ENCODE data around the gene PIGBOS1.
A peak's percentile ranks its signal among the peaks of the same experiment; 100 is the strongest.

PIGBOS1 gene, protein sequence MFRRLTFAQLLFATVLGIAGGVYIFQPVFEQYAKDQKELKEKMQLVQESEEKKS

DNA sequence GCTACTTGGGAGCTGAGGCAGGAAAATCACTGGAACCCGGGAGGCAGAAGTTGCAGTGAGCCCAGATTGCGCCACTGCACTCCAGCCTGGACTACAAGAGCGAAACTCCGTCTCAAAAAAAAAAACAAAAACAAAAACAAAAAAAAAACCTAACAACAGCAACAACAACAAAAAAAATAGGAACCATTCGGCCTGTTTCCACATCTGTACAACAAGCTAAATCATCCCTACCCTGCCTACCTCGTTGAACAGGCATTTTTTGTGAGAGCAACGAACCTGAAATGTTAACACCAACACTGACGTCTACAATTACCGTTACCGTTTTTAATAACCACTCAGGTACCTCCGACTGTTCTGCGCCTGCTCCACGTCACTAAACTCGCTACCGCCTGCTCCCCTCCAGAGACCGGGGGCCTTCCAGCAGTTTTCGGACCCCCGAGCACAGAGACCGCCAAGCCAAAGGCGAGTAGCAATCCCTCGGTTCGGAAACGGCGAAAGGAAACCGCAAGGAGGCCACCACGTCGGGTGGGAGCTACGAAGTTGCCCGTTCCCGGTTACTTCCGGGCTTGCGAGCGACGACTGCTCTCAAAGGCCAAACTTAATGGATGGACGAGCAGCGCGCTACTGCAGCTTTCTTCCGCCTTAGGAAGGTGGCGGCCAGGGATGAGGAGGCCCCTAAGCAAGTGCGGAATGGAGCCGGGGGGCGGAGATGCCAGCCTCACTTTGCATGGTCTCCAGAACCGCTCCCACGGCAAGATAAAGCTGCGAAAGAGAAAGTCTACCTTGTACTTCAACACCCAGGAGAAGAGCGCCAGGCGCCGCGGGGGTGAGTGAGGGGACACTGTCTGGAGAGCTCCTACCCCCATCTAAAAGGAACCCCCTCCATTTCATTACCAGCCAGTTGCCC, at the start of gene PIGBOS1, which contains the start of gene PIGB:
Gene PIGBOS1 (minus strand): TSS at position 536 of the 907 bp plus-strand sequence. CDS start 1,331 bp downstream, outside the sequence.
Gene PIGB (plus strand): TSS at position 635 of the 907 bp plus-strand sequence. CDS start 29 bp downstream, at position 664.
- peaks cover 60% of the 10 kb centered on the region for H3K79me2 ChIP-seq (ENCODE audit: insufficient read depth, low read length)
- no peaks in the 10 kb centered on the region for H3K36me3 ChIP-seq (ENCODE audit: low read length)
- no peaks in the 10 kb centered on the region for H3K27me3 ChIP-seq (ENCODE audit: low read length)
- peak within 1 kb of the TSS; percentile 68 for H3K9ac ChIP-seq (ENCODE audit: low read length)
- peaks cover 14% of the 10 kb centered on the region; the same call in 1 of the 2 replicates for H3F3A ChIP-seq (ENCODE audit: insufficient read depth)
- H4K20me1 ChIP-seq (ENCODE audit: low read depth, low read length), result no peaks in the 10 kb centered on the region
- H3K9me3 ChIP-seq (ENCODE audit: insufficient read depth, low read length), result no peaks in the 10 kb centered on the region
- H2AFZ ChIP-seq (ENCODE audit: low read depth, low read length, severe bottlenecking), result peak within 1 kb of the TSS; percentile 74
- peak within 1 kb of the TSS; percentile 99 for H3K4me3 ChIP-seq (ENCODE audit: insufficient read depth, low read length, poor library complexity, severe bottlenecking)
- peak within 1 kb of the TSS; percentile 71 for H3K27ac ChIP-seq (ENCODE audit: low read depth, low read length)
- no peaks in the 10 kb centered on the region for H3K9me2 ChIP-seq (replicated peaks; ENCODE audit: insufficient read depth, low read length)
- H3K4me2 ChIP-seq (ENCODE audit: low read depth, low read length, poor library complexity, severe bottlenecking), result peak within 1 kb of the TSS; percentile 100
- TF ChIP-seq EZH2phosphoT487 (conservative IDR thresholded peaks at IDR 0.05; ENCODE audit: low read length), result no peak
- TF ChIP-seq, protein P1, sequence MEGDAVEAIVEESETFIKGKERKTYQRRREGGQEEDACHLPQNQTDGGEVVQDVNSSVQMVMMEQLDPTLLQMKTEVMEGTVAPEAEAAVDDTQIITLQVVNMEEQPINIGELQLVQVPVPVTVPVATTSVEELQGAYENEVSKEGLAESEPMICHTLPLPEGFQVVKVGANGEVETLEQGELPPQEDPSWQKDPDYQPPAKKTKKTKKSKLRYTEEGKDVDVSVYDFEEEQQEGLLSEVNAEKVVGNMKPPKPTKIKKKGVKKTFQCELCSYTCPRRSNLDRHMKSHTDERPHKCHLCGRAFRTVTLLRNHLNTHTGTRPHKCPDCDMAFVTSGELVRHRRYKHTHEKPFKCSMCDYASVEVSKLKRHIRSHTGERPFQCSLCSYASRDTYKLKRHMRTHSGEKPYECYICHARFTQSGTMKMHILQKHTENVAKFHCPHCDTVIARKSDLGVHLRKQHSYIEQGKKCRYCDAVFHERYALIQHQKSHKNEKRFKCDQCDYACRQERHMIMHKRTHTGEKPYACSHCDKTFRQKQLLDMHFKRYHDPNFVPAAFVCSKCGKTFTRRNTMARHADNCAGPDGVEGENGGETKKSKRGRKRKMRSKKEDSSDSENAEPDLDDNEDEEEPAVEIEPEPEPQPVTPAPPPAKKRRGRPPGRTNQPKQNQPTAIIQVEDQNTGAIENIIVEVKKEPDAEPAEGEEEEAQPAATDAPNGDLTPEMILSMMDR (IDR thresholded peaks at IDR 0.05; ENCODE audit: insufficient read depth, low read length, poor library complexity, severe bottlenecking), result no peak

DNA sequence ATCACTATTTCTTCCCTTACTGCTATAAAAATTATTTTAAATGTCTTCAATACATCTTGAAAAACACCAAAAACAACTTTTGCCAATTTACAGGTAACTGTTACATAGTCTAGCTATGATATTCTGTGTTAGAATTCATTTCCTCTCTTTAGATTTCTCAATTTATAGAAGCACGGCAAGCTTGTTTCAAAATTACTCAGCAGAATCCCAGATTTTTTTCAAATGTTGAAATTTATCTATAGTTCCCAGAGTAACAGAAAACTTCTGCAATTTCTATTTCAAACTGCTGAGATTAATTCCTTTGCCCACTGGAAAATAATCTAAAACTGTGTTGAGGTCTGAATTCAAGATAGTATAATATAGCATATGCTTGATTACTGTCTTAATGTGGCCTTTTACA, 48.1 kb upstream of the PIGBOS1 start:
- TF ChIP-seq, protein P1 (IDR thresholded peaks at IDR 0.05; ENCODE audit: insufficient read depth, low read length, poor library complexity, severe bottlenecking), result no peak
- TF ChIP-seq EZH2phosphoT487 (conservative IDR thresholded peaks at IDR 0.05; ENCODE audit: low read length), result no peak
- H3K9me3 ChIP-seq (ENCODE audit: insufficient read depth, low read length), result no peaks in the 10 kb centered on the region

DNA sequence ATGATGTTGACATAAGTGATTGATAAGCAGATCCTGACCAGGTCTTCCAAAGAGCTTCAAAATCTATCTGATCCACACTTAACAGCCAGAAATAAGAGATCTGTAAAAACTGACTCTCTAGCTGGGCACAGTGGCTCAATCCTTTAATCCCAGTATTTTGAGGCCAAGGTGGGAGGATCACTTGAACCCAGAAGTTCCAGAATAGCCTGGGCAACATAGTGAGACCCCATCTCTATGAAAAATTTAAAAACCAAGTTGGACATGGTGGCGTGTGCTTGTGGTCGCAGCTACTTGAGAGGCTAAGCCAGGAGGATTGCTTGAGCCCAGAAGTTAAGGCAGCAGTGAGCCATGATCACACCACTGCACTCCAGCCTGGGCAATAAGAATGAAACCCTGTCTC, 43.7 kb upstream of the PIGBOS1 start:
- no peaks in the 10 kb centered on the region for H3K9me3 ChIP-seq (ENCODE audit: insufficient read depth, low read length)
- H3K4me2 ChIP-seq (ENCODE audit: low read depth, low read length, poor library complexity, severe bottlenecking), result no peak overlapping the region
- H3K79me2 ChIP-seq (ENCODE audit: insufficient read depth, low read length), result no peaks in the 10 kb centered on the region
- H4K20me1 ChIP-seq (ENCODE audit: low read depth, low read length), result no peaks in the 10 kb centered on the region
- no peak overlapping the region for H3K9ac ChIP-seq (ENCODE audit: low read length)
- H3K36me3 ChIP-seq (ENCODE audit: low read length), result no peaks in the 10 kb centered on the region
- H2AFZ ChIP-seq (ENCODE audit: low read depth, low read length, severe bottlenecking), result no peak overlapping the region
- H3F3A ChIP-seq (ENCODE audit: insufficient read depth), result no peaks in the 10 kb centered on the region
- TF ChIP-seq EZH2phosphoT487 (conservative IDR thresholded peaks at IDR 0.05; ENCODE audit: low read length), result no peak
- TF ChIP-seq, protein P1 (IDR thresholded peaks at IDR 0.05; ENCODE audit: insufficient read depth, low read length, poor library complexity, severe bottlenecking), result no peak
- no peaks in the 10 kb centered on the region for H3K9me2 ChIP-seq (replicated peaks; ENCODE audit: insufficient read depth, low read length)
- H3K4me3 ChIP-seq (ENCODE audit: insufficient read depth, low read length, poor library complexity, severe bottlenecking), result no peak overlapping the region
- H3K27me3 ChIP-seq (ENCODE audit: low read length), result no peaks in the 10 kb centered on the region
- H3K27ac ChIP-seq (ENCODE audit: low read depth, low read length), result no peak overlapping the region

More for the DNA sequence above, 48.1 kb upstream of the PIGBOS1 start:
- H3K79me2 ChIP-seq (ENCODE audit: insufficient read depth, low read length), result no peaks in the 10 kb centered on the region
- no peaks in the 10 kb centered on the region for H3K36me3 ChIP-seq (ENCODE audit: low read length)
- no peaks in the 10 kb centered on the region for H3K9me2 ChIP-seq (replicated peaks; ENCODE audit: insufficient read depth, low read length)
- no peak overlapping the region for H3K4me2 ChIP-seq (ENCODE audit: low read depth, low read length, poor library complexity, severe bottlenecking)
- H2AFZ ChIP-seq (ENCODE audit: low read depth, low read length, severe bottlenecking), result no peak overlapping the region
- no peak overlapping the region for H3K27ac ChIP-seq (ENCODE audit: low read depth, low read length)
- H3K4me3 ChIP-seq (ENCODE audit: insufficient read depth, low read length, poor library complexity, severe bottlenecking), result no peak overlapping the region
- H4K20me1 ChIP-seq (ENCODE audit: low read depth, low read length), result no peaks in the 10 kb centered on the region
- H3F3A ChIP-seq (ENCODE audit: insufficient read depth), result no peaks in the 10 kb centered on the region
- no peaks in the 10 kb centered on the region for H3K27me3 ChIP-seq (ENCODE audit: low read length)
- H3K9ac ChIP-seq (ENCODE audit: low read length), result no peak overlapping the region
